RPMI8226 (cell line): ENCODE results near the gene CDH23.
A peak's percentile ranks its signal among the peaks of the same experiment; 100 is the strongest.

Experiments
- DNase-seq: peaks from one replicate; pipeline ENCODE4 v3.0.0-alpha.2; 2015

CDH23 gene

GRCh38 chr10:71569775-71570588 is 173.3 kb downstream of the CDH23 start:
- peak; percentile 60 for DNase-seq

DNA sequence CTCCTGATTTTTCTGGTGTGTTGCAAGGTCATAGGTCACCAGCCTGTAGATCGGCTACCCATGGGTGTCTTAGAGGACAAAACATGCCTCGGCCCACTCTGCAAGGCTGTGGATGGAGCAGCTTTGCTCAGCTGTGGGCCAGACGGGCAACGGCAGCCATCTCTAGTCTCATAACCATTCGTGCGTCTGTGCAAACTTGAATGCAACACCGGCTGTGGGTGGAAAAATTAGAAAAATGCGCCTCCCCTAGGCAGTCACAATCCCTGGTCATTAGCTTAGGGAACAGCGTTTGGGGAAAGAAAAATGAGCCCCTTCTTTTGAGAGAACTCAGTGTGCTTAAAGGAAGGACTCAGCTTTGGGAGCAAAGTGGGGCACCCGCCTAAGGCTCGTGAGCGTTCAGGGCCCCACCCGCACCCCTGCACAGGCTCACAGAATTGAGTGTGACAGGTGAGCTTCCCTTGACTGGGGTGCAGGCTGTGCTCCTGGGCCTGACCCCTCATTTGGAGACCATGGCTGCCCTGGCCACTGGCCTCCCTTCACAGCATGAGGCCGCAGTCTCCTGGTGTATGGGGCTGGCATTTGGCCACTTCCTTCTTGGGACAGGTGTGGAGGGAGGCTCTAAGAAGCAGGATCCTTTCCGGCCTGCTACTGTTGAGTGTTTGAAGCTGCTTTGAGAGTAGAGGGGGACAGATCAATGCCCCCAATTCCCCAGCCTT is 174.9 kb downstream of the CDH23 start:
- no peak for DNase-seq

DNA sequence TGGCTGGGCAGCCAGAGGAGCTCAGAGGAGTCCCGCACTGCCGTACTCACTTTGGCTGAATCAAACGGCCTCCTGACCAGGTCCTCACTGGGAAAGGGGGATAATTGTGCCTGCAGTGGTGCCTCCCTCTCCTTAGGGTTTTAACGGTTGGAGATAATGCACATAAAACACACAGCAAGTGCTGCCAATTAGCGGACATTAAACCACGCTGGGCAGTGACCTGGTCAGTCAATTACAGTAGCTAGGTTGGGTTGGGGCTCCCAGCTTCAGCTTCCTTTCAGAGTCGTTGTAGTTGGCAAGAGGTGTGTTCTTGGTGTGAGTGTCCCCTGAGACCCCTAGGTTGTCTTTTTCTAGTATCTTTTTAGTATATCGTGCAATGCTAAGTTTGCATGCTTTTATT is 176.2 kb downstream of the CDH23 start:
- no peak for DNase-seq

DNA sequence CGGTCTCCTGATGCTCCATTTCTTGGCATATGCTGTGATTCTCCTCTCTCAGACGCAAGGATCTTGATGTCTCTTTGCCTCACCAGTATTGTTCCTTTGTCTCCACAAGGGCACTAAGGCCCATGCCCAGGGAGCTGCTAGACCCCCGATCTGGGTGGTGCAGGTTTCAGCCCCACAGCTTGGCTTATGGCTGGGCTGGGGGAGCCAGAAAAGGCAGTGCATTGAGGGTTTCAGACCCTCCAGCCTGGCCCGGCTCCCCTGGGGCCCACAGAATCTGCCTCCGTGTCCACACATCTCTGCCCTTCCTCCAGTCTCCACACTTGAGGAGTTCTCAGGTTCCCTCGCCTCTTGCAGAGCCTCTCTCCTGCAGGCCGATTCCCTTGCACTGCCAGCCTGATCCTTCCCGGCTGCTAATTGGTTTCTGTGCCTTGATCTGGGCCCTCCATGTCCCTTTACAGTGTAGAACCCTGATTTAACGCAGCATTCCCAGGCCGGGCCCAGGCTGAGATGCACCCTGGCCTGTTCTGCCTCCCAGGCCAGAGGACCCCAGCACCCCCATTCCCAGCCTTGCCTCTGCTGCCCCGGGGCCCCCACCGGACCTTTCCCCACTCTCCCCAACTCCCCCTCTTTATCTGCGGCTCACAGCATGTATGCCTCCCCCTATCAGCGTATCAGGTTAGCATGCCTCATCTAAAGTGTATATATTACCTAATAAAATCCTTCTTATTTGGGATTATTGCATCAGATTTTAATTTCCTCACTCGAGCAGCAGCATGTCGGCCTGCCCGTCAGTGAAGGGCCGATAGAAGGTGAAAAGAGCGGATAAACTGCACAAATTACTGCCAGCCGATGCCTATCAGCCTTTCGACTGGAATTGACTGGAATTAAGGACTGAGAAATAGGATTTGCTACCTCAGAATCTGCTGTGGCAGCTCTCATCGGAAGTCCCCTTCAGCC is 177.1 kb downstream of the CDH23 start:
- no peak for DNase-seq

DNA sequence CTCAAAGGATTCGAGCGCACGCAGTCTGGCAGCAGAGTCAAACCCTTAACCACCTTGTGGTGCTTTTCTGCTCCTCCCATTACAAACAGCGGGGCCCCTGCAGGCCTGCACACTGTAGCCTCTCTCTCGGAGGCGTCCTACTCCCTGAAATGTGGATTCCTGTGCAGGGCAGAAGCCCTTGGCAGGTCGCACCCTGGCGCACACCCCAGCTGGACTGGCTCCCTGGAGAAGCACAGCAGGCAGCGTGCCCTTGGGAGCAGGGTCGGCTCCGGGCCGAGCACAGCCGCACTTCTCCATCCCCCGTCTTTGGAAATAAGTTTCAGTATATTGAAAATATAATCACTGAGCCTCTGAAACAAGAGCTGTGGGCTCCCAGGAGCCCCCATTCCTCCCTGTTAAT is 178.7 kb downstream of the CDH23 start:
- no peak for DNase-seq

GRCh38 chr10:71575934-71576801 is 179.4 kb downstream of the CDH23 start:
- DNase-seq: no peak

- DNase-seq: no peak
Observed at GRCh38 chr10:71576842-71577241, 180.1 kb downstream of the CDH23 start.

- no peak for DNase-seq
Observed at GRCh38 chr10:71577345-71577744, 180.6 kb downstream of the CDH23 start.

DNA sequence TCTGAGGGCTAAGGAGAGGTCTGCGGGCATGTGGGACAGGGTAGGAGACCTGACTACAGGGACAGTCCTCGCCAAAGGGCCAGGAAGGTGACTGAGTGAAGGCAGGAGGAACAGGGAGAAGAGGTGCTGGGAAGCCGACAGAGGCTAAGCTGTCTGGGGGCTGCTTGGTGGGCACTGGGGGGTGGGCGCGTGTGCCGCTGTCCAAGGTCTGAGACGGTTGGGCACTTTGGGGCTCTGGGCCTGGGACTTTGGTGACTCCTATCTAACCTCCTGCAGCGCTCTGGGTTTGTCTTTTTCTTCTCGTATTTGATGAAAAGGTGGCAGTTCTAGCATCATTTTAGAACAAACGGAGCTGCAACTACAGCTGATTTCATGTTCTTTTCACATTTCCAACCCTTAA is 181.3 kb downstream of the CDH23 start:
- no peak for DNase-seq

- DNase-seq: no peak
Observed at GRCh38 chr10:71579668-71580067, 182.9 kb downstream of the CDH23 start.

DNA sequence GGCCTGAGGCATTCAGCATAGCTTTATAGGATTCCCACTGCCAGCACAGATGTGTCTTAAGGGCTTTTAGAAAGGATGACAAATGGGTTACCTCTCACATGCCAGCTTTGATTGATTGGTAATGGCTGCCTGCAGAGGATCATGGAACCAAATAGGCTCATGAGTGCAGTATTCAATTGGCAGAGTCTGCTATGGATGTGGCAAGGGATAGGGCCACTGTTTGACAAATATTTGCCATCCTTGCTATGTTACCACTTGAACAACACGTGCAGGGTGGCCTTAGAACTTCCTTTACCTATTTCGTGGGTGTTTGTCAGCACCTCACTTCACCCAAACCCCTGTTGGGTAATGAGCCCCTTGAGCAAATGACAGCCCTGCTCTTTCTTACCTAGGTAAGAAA is 183.7 kb downstream of the CDH23 start:
- DNase-seq: no peak

- DNase-seq: no peak
Observed at GRCh38 chr10:71580926-71581325, 184.2 kb downstream of the CDH23 start.

DNA sequence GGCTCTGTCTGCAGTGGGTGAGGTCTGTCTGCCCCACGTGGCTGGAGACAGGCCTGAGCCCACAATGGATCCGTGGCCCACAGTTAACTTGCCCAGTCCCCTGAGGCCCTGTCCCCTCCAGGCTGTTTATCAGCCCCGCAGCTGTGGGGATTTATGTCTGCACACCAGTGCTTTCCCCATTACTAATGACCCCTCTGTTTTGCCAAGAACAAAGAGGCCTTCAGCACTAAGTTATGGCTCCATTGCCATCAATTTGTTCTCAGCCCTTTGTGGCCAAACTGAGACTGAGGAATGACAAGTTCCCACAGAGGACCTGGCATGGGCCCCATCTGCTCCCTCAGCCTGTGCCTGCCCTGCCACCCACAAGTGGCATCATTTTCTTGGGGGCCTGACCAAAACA is 184.7 kb downstream of the CDH23 start:
- DNase-seq: no peak

- DNase-seq: peak; percentile 12
Observed at GRCh38 chr10:71582019-71582418, 185.3 kb downstream of the CDH23 start.

DNA sequence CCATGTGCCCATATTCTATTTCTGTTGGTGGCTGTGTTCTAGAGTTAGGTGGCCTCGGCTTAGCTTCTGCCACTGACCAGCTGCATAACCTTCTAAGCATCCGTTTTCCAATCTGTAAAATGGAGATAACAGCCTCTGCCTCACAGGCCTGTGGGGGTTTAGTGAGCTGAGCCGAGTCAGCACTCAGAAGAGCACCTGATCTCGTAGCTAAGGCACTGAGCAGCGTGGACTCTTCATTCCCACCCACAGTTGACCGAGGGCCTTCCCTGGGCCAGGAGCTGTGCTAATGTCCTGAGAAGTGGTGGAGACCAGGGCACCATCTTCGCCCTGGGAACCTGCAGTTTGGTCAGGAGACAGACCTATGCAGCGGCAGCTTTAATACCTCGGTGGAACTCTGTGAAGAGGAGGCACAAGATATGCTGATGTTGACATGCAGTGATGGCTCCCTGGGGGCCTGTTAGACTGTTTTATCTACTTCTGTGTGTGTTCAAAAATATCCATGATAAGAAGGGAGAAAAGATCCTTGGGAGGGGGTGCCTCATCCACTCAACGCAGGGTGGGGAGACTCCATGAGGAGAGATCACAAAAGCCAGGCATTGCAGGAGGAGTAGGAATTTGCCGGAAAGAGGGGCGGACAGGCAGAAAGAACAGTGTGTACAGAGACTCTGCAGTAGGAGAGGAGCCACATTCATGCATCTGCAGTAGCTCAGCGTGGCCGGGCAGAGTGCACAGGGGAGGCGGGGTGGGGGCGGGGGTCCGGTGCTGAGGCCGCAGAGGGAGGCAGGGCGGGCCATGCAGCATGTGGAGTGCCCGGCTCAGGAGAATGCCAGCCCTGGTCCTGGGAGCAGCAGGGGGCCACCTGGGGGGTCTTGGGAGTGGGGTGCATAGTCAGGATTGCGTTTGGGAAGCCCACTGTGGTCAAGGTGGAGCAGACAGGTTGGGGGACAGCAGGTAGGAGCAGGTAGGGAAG is 186.1 kb downstream of the CDH23 start:
- no peak for DNase-seq

GRCh38 chr10:71584461-71584860 is 187.7 kb downstream of the CDH23 start:
- DNase-seq: no peak

GRCh38 chr10:71584902-71585563 is 188.3 kb downstream of the CDH23 start:
- no peak for DNase-seq

- DNase-seq: no peak
Observed at GRCh38 chr10:71585564-71586290, 189.0 kb downstream of the CDH23 start.

DNA sequence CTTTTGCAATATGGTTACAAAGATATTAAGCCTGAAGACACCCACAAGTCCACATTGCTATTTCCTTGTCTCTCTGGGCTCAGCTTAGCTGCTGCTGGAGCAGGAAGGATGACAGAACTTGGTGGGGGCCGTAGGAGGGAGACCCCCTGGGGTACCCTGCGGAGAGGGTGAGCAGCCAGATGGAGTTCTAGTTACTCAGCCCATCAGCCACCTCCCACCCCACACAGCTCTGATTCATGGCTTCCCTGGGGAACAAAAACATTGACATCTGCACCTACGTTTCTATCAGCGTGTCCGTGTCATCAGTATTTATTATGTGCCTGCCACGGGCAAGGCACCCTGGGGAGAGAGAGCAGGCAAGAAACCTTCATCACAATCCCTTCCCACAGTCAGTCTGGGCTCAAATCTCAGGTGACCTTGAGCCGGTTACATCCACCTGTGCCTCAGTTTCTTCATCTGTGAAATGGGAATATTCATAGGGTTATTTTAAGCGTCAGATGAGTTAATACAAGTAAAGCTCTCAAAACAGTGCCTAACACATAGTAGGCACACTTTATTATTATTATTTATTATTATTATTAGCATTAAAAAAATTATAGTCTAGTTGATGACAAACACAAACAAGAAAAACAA is 191.3 kb downstream of the CDH23 start:
- no peak for DNase-seq
